ENCODE data around the gene KRT76. TPM values are rescaled to one million over a fixed set of nuclear protein-coding genes. Genes with fewer than 3 reads are reported as not detected.

KRT76 gene
- total RNA-seq, 1 experiment from 2014 or later = not detected

DNA sequence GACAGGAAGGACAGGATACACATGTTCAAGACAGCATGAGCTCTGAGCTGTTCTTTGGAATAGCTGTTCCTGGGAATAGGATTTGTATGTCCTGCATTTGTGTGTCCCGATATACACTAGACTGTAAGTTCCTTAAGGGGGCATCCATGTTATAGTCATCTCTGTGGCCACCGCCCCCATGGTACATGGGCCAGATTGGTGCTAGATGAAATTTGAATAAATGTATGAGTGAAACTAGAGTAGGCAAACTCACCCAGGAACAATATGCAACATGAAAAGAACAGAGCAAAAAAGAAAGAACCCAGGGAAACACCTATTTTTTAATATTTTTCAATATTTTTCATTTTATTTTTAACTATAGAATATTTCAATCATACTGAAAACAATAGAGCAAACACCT, 48.8 kb downstream of the KRT76 start:
- CTCF ChIA-PET = no interaction called here
- H2AFZ ChIP-seq (ENCODE audit: low read depth, low read length, poor library complexity, severe bottlenecking) = no peak overlapping the region
- H3K9ac ChIP-seq (ENCODE audit: low read length) = no peak overlapping the region
- H3K4me3 ChIP-seq (replicated peaks in 1 of 2; ENCODE audit: low read depth in 1 of 2, low read length in 2 of 2) = no peak overlapping the region
- RAD21 ChIA-PET (ENCODE audit: low non-redundant PET in 1 of 2, low total read pairs in 2 of 2, uncharacterized antibody in 2 of 2, unreplicated experiment in 2 of 2) = no interaction called here
- H3K4me2 ChIP-seq (ENCODE audit: low read length) = no peak overlapping the region
- H3K79me2 ChIP-seq (ENCODE audit: insufficient read depth, low read length) = no peaks in the 10 kb centered on the region
- H3K36me3 ChIP-seq (ENCODE audit: control insufficient read depth in 1 of 2, insufficient read depth in 2 of 2, low read length in 2 of 2) = no peaks in the 10 kb centered on the region
- no peaks in the 10 kb centered on the region for H3K4me1 ChIP-seq (ENCODE audit: control insufficient read depth in 1 of 2, insufficient read depth in 2 of 2, low read length in 2 of 2)
- H4K20me1 ChIP-seq (ENCODE audit: insufficient read depth) = no peaks in the 10 kb centered on the region
- H3K9me2 ChIP-seq (ENCODE audit: insufficient read depth) = no peaks in the 10 kb centered on the region
- POLR2A ChIA-PET = no interaction called here
- intact Hi-C loops (cut with micrococcal nuclease) = no loop called here
- DNase-seq (ENCODE audit: low read depth, low spot score) = no peak
- no peak for ATAC-seq
- H3K27me3 ChIP-seq (ENCODE audit: insufficient read depth, low read length) = peaks cover 51% of the 10 kb centered on the region
- no peaks in the 10 kb centered on the region for H3K9me3 ChIP-seq (ENCODE audit: control insufficient read depth in 1 of 2, insufficient read depth in 1 of 2, low read depth in 1 of 2, low read length in 2 of 2)
- H3K27ac ChIP-seq (ENCODE audit: low read depth, low read length) = no peak overlapping the region
- TF ChIP-seq EZH2phosphoT487 (IDR thresholded peaks at IDR 0.05; ENCODE audit: borderline replicate concordance) (no peak), RAD21 (IDR thresholded peaks at IDR 0.05; ENCODE audit: low read depth) (no peak), TCF7L2 (IDR thresholded peaks at IDR 0.05; ENCODE audit: borderline replicate concordance, extremely low read depth, insufficient read depth, insufficient read length) (no peak)
- BruUV-seq (replicated peaks) = no TSS peak

GRCh38 chr12:52727037-52727436, 50.1 kb downstream of the KRT76 start:
- Histone ChIP-seq H3K9me2 (ENCODE audit: insufficient read depth) (no peaks in the 10 kb centered on the region), H4K20me1 (ENCODE audit: insufficient read depth) (no peaks in the 10 kb centered on the region), H3K79me2 (ENCODE audit: insufficient read depth, low read length) (no peaks in the 10 kb centered on the region), H3K4me3 (replicated peaks in 1 of 2; ENCODE audit: low read depth in 1 of 2, low read length in 2 of 2) (no peak overlapping the region), H3K9me3 (ENCODE audit: control insufficient read depth in 1 of 2, insufficient read depth in 1 of 2, low read depth in 1 of 2, low read length in 2 of 2) (no peaks in the 10 kb centered on the region), H3K4me1 (ENCODE audit: control insufficient read depth in 1 of 2, insufficient read depth in 2 of 2, low read length in 2 of 2) (no peaks in the 10 kb centered on the region), H3K36me3 (ENCODE audit: control insufficient read depth in 1 of 2, insufficient read depth in 2 of 2, low read length in 2 of 2) (no peaks in the 10 kb centered on the region), H3K27ac (ENCODE audit: low read depth, low read length) (no peak overlapping the region), H2AFZ (ENCODE audit: low read depth, low read length, poor library complexity, severe bottlenecking) (no peak overlapping the region), H3K4me2 (ENCODE audit: low read length) (no peak overlapping the region), H3K9ac (ENCODE audit: low read length) (no peak overlapping the region), H3K27me3 (ENCODE audit: insufficient read depth, low read length) (peaks cover 39% of the 10 kb centered on the region)
- ChIA-PET CTCF (no interaction called here), RAD21 (ENCODE audit: low non-redundant PET in 1 of 2, low total read pairs in 2 of 2, uncharacterized antibody in 2 of 2, unreplicated experiment in 2 of 2) (no interaction called here), POLR2A (no interaction called here)
- no TSS peak for BruUV-seq (replicated peaks)
- TF ChIP-seq POLR2A (IDR thresholded peaks at IDR 0.05; ENCODE audit: borderline replicate concordance, extremely low read depth, insufficient read depth, insufficient read length) (no peak), EZH2 (IDR thresholded peaks at IDR 0.05) (no peak), SP1 (IDR thresholded peaks at IDR 0.05; ENCODE audit: low read depth) (no peak), YY1 (IDR thresholded peaks at IDR 0.05; ENCODE audit: extremely low read depth, insufficient replicate concordance, low read depth, low read length) (no peak), TCF7L2 (IDR thresholded peaks at IDR 0.05; ENCODE audit: borderline replicate concordance, extremely low read depth, insufficient read depth, insufficient read length) (no peak), FOSL1 (IDR thresholded peaks at IDR 0.05; ENCODE audit: low read depth) (no peak), CEBPB (IDR thresholded peaks at IDR 0.05; ENCODE audit: low read depth) (no peak), RAD21 (IDR thresholded peaks at IDR 0.05; ENCODE audit: low read depth) (no peak), ZNF274 (IDR thresholded peaks at IDR 0.05; ENCODE audit: low read depth, low read length) (no peak), EGR1 (IDR thresholded peaks at IDR 0.05; ENCODE audit: low read depth) (no peak), JUND (IDR thresholded peaks at IDR 0.05) (no peak), MAX (IDR thresholded peaks at IDR 0.05) (no peak), REST (IDR thresholded peaks at IDR 0.05; ENCODE audit: low read depth) (no peak), POLR2AphosphoS5 (IDR thresholded peaks at IDR 0.05; ENCODE audit: low read depth, low read length) (no peak)
- TF ChIP-seq, protein P1, sequence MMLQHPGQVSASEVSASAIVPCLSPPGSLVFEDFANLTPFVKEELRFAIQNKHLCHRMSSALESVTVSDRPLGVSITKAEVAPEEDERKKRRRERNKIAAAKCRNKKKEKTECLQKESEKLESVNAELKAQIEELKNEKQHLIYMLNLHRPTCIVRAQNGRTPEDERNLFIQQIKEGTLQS (IDR thresholded peaks at IDR 0.05) = no peak
- TF ChIP-seq, protein P2, sequence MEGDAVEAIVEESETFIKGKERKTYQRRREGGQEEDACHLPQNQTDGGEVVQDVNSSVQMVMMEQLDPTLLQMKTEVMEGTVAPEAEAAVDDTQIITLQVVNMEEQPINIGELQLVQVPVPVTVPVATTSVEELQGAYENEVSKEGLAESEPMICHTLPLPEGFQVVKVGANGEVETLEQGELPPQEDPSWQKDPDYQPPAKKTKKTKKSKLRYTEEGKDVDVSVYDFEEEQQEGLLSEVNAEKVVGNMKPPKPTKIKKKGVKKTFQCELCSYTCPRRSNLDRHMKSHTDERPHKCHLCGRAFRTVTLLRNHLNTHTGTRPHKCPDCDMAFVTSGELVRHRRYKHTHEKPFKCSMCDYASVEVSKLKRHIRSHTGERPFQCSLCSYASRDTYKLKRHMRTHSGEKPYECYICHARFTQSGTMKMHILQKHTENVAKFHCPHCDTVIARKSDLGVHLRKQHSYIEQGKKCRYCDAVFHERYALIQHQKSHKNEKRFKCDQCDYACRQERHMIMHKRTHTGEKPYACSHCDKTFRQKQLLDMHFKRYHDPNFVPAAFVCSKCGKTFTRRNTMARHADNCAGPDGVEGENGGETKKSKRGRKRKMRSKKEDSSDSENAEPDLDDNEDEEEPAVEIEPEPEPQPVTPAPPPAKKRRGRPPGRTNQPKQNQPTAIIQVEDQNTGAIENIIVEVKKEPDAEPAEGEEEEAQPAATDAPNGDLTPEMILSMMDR (IDR thresholded peaks at IDR 0.05 in 2 of 3, conservative IDR thresholded peaks at IDR 0.05 in 1 of 3; ENCODE audit: borderline replicate concordance in 1 of 3, insufficient read depth in 1 of 3, low read depth in 2 of 3, low read length in 2 of 3) = no peak
- no peak for ATAC-seq
- DNase-seq (ENCODE audit: low read depth, low spot score) = no peak
- intact Hi-C loops (cut with micrococcal nuclease) = no loop called here
